ENCODE data around the gene MACROD2.

Gene MACROD2

DNA sequence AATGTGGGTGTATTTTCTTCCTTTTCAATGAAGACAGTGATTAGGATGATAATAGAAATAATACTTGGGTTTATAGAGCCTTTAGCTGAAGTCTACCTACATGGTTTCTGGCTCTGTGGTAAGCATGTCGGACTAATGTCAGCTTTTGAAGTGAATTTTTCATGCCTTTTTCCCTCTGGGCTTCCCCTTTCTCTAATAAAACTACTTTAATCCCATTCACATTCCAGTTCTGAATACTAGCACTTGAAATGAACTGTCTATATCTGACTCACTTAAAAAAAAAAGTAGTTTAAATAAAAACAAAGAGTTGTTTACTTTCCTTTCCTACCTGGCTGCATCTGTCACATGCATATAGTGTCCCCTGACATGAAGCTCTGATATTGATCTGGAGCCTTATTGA lies 888.0 kb downstream of the MACROD2 start:
- DNase-seq: no peak

DNA sequence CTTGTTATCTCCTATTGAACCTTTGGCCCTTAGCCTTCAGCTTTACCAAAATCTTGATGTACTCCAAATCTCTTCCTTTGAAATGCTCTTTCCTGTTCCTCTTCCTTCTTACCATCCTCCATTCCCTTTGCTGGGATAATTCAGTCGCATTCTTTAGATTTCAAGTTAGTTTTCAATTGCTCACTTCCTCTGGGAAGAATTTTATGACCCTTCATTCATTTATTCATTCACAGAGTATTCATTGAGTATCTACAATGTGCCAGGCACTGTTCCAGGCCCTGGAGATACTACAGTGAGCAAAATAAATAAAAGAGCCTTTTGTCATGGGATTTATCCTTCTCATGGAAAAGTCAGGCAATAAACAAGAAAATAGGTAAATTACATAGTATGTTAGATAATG lies 890.3 kb downstream of the MACROD2 start:
- no peak for DNase-seq

DNA sequence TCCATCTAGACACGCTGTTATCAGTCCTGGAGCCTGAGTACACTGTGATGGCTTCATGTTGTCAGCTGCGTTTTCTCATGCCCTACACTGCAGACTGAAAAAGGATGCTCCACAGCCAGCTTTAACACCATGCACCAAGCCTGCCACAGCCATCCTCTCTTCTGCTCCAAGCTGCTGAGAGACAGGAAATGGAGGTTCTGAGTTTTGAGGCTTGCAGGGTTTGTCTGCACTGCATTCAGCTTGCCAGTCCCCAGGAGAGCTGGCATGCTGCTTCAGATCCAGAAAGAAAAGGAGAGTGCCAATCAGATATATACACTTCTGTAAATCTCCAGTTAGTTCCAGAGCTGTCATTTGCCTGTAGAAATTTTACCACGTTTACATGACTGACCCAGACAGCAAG lies 892.8 kb downstream of the MACROD2 start:
- no peak for DNase-seq

- no peak for DNase-seq
These were observed 894.4 kb downstream of the MACROD2 start for GRCh38 chr20:14889496-14890255.

- no peak for DNase-seq
These were observed 895.4 kb downstream of the MACROD2 start for GRCh38 chr20:14890713-14891112.

GRCh38 chr20:14892782-14893181 lies 897.5 kb downstream of the MACROD2 start:
- DNase-seq: no peak

DNA sequence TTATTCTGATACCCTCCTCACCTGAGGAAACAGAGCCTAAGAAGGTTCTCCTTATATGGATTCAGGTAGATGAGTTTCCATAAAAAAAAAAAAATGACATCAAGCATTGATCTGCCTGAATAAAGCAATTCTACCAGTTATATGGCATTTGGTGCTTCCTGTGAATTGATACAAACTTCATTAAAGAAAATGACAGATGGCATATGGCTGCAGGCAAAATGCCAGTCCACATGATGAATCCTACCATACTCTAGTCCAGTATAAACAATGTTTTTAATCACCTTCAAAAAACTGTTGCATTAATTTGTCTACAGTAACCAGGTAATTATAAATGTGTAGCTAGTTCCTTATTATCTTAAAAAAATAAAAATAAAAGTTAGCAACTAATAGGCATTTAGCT lies 901.3 kb downstream of the MACROD2 start:
- no peak for DNase-seq

GRCh38 chr20:14897608-14898007 lies 902.3 kb downstream of the MACROD2 start:
- no peak for DNase-seq

DNA sequence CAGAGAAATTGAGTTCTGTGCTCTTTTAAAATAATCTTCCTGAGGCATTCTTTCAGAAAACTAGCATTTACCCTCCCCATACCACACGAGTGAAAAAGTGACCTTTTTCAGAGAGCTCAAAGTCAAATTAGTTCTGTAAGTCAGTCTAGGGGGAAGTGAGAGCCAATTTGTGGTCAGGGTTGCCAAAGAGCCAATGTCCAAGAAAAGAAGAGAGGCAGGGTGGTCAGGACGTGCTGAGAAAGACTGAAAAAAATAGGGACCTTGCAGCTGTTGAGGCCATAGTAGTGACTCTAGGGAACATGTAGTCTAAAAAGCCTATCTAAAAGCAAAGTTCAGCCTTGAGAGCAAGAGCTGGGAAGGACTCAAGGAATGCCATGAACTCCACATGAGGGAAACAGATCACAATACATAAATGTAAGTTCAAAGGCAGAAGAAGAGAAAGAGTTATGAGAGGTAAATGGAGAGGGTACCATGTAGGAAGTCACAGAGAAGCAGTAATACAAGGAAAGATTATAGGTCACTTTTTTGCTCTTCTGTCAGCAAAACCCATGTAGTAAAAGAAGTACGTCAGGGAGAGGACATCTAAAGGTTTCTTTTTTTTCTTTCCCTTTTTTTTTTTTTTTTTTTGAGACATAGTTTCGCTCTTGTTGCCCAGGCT lies 907.2 kb downstream of the MACROD2 start:
- DNase-seq: no peak

DNA sequence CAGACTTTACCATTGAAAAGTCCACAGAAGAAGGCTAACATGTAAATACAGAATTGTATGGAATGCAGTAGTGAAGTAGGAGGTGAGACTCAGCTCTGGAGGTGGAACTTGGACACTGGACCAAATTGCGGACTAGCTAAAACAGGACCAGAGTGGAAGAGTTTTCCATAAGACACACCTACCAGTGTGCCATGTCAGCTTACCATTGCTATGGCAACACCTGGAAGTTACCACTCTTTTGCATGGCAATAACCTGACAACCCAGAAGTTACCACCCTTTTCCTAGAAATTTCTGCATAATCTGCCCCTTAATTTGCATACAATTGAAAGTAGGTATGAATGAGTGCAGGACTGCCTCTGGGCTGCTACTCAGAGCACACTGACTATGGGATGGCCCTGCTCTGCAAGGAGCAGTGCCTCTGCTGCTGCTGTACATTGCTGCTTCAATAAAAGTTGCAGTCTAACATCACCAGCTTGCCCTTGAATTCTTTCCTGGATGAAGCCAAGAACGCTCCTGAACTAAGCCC lies 911.7 kb downstream of the MACROD2 start:
- DNase-seq: no peak

DNA sequence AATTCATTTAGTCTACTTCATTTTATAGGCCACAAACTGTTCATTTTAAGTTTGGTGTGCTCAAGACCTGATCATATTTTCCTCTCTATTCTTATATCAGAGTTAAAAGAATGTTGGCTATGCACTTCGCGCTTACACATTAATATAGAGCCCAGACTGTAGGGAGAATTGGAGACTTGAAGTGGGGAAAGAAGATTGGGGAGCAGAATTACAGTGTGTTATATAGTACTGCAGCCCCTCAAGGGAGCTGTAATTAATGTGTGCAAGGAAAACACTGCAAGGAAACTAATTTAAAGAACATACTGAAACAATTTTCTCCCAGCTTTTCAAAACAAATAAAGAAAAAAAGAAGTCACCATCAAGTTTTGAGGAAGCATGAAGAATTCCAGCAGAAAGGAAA lies 914.8 kb downstream of the MACROD2 start:
- no peak for DNase-seq

DNA sequence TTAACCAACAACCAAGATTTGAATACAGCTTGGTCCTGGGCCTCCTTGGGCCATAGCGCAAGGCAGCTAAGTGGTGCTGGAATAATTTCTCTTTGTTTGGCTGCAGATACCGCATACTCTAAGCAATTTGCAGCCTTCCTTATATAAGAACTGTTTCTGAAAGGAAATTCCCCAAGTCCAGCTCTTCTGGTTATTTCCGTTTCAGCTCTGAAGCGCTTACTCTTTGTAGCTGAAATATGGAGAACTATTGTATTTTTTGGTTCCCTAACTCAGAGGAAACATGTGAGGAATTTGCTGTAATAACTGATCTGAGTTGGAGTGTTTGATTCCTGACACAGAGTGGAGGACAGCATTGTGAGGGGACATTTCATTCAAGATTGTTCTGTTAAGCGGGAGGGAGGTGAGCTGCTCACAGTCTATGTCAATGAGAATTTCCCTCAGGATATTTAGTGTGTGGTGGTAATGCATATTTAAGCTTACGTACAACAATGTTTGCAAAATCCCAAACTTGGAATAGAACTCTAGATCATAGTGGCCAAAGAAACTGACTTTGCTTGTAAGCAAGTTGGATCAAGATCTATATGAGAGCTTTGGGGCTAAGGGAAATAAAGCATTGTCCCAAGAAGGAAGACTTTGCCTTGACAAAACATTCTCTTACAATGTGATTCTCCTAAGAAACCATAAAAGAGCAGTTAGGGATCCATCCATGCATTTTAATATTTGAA lies 918.7 kb downstream of the MACROD2 start:
- no peak for DNase-seq

DNA sequence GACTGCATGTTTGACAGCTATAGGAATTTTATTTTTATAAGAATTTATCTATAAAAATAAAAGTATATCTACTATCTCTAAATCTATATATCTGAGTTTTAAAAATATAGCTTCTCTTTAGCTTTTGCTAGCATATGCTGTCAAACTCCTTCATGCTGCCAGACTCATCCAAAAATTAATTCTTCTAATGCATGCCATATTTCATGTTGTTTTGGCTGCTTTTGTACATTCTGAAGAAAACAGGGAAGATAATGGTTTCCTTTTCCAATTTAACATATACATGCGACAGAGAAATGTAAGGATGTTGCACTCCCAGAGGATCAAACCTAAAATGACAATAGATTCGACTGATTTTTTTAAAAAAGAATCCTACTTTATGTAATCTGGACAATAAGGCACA lies 919.3 kb downstream of the MACROD2 start:
- DNase-seq: no peak

DNA sequence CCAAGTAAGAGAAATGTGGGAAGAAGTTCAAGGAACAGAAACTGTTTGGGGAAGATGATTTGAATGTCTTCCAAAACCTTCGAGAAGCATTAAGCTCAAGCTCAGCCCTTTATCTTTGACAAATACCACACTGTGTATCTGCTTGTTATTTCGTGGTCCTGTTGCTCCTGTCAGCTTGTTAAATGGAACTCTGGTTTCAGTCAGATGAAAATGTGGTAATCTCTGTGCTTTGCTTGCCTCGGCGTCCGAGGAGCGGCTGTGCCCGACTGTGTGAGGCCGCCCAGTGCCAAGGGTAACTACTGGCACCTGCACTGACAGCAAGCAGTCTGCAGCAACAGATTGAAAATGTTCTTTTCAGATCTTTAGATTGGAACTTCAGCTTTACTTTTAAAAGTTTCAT lies 920.0 kb downstream of the MACROD2 start:
- no peak for DNase-seq

DNA sequence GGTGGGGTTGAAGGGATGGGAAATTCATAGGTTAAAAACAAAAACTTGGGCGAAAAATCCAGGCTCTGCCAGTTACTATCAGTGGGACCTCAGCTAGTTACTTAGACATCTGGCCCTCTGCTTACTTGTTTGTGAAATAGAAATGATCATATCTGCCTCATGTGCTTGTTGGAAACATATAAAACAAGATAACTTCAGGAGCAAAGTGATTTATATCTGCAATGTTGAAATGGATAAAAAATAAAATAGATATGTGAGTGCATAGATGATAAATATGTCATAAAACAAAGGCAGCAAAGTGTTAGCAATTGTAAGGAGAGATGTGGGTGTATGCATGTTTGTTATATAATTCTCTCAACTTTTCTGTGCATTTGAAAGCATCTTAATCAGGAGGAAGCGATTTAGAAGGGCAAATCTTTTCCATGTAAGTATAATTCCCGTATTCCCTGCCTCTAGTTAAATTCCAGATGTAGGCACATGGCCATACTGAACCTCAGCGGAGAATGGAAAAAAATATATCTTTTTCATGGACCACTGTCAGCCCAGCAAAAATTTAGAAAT lies 921.1 kb downstream of the MACROD2 start:
- DNase-seq: no peak

- DNase-seq: no peak
These were observed 923.0 kb downstream of the MACROD2 start for GRCh38 chr20:14918281-14918680.

DNA sequence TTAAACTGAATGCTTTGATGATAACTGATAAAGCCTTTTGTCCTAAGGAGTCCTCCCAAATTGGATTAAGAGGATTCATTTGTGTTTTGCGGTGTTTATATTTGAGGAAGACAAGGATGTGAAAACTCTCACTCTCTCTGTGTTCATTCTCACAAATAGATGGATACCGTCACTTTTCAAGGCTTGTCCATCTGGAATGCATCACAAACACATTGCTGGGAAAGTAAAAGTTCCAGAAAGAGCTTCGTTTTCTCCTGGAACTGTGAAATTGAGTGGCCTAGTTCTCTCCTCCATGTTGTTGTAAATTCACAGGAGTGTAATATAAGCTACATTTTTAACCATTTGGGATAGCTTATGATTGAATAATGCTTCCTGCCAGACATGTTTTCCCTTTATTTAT lies 923.7 kb downstream of the MACROD2 start:
- DNase-seq: peak; percentile 31

GRCh38 chr20:14919501-14920081 lies 924.3 kb downstream of the MACROD2 start:
- peak; percentile 41 for DNase-seq

DNA sequence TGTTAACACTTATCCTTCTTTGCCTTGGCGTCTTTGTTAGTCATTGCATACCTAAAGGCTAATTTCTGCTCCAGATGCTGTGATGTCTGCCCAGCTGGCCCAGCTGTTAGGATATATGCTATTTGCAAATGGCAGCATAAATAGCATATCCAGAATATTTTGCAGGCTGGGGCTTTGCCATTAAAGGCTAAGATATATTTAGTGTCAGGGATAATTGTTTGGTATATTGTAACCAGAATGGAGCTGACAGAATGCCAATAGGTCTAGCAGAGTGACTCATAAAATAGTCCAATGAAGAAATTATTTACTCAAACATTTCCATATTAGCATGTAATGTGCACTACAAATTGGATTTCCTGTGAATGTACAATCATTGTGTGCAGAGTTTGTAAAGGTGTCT lies 926.2 kb downstream of the MACROD2 start:
- peak; percentile 89 for DNase-seq

DNA sequence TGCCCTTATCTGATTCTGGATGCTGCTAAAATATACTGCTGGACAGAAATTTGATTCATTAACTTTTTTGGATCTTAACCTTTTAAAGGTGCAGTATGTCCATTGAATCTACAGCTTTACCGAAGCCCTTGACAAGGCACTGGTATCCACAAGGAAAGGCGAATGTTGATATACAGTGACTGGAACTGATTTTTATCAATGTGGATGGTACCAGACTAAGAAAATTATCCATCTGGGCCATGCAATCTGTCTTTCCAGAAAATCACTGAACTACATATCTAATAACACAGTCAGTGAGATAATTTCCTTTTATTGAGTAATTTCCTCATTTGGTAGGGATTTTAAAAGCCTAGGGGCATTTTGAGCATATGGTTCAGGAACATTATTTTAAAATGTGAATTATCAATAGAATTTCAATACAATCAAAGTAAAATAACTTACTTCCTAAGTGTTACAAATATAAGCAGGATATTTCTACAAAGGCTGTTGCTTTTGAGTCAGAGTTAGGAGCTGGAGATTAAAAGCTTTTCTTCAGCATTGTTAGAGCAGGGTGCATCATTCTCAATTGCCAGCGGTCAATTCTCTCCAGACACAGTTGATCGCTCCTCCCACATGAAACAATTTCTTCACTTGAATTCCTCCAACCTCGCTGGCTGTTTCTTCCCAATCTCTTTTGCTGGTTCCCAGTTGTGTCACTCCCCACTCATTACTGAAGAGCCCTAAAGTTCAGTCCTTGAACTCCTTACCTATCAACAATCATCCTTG lies 927.4 kb downstream of the MACROD2 start:
- no peak for DNase-seq

GRCh38 chr20:14924433-14924832 lies 929.1 kb downstream of the MACROD2 start:
- DNase-seq: no peak

- peak; percentile 83 for DNase-seq
These were observed 930.0 kb downstream of the MACROD2 start for GRCh38 chr20:14925300-14925699.

All from fibroblast of skin of abdomen (primary cell).